A673 (cell line): ENCODE measurements around the gene HACD1. TPM values are rescaled to one million over a fixed set of nuclear protein-coding genes. Genes with fewer than 3 reads are reported as not detected.
"Not testable (repeated sequence)": the region's sequence is repeated elsewhere in the genome, so short reads cannot be mapped to it uniquely, and the experiment has no call there.

Experiments used
- BruUV-seq: library from RNA; stranded (reverse); fragments of 400-500 nt; replicated peaks from 2 replicates; lab custom pipeline; 2021; lab: Mats Ljungman, UMichigan
- CTCF ChIA-PET: fragments of 300-600 bp; sonication (Branson Sonifier 250); formaldehyde crosslinking; loops from one replicate; lab custom pipeline; 2022; ENCODE audit warnings: antibody characterized with exemption; lab: Charles Lee
- POLR2A ChIA-PET: fragments of 300-600 bp; sonication (Branson Sonifier 250); formaldehyde crosslinking; loops from one replicate; lab custom pipeline; 2022; ENCODE audit warnings: antibody characterized with exemption; ENCODE audit not compliant: low non-redundant PET; lab: Charles Lee
- DNase-seq: peaks from one replicate; pipeline ENCODE4 v3.0.0-alpha.2; 2015; ENCODE audit warnings: low spot score
- H3K27ac ChIP-seq: fragments of 200-600 bp; sonication (generic); 2 replicates; pipeline ENCODE4 v1.5.1; 2016; ENCODE audit warnings: mixed run types, low read depth, mild to moderate bottlenecking, mixed read lengths, antibody characterized with exemption, low read length; ENCODE audit not compliant: poor library complexity, severe bottlenecking
- H3K27me3 ChIP-seq: fragments of 200-600 bp; sonication (generic); replicated peaks from 2 replicates; pipeline ENCODE4 v1.6.1; 2017; ENCODE audit warnings: mixed run types, low read depth, mild to moderate bottlenecking, mixed read lengths, antibody characterized with exemption, low read length; ENCODE audit not compliant: insufficient read depth, poor library complexity
- H3K36me3 ChIP-seq: fragments of 200-600 bp; sonication (generic); 2 replicates; pipeline ENCODE4 v1.6.1; 2016; ENCODE audit warnings: mixed run types, mild to moderate bottlenecking, mixed read lengths, antibody characterized with exemption, low read length; ENCODE audit not compliant: insufficient read depth, poor library complexity, severe bottlenecking
- H3K4me1 ChIP-seq: fragments of 200-600 bp; sonication (generic); 2 replicates; pipeline ENCODE4 v1.6.1; 2017; ENCODE audit warnings: mixed run types, mild to moderate bottlenecking, mixed read lengths, antibody characterized with exemption, low read length; ENCODE audit not compliant: insufficient read depth, poor library complexity, severe bottlenecking
- H3K4me3 ChIP-seq: fragments of 200-600 bp; sonication (generic); 2 replicates; pipeline ENCODE4 v1.5.1; 2016; ENCODE audit warnings: low read depth, mixed run types, mild to moderate bottlenecking, mixed read lengths, low read length; ENCODE audit not compliant: poor library complexity, severe bottlenecking
- H3K9me3 ChIP-seq: fragments of 200-600 bp; sonication (generic); 2 replicates; pipeline ENCODE4 v1.6.1; 2016; ENCODE audit warnings: mixed run types, low read depth, mild to moderate bottlenecking, mixed read lengths, antibody characterized with exemption, low read length; ENCODE audit not compliant: poor library complexity, severe bottlenecking
- CTCF ChIP-seq: fragments of 300-800, 200-600 bp; sonication (generic); conservative IDR thresholded peaks from 2 replicates; pipeline ENCODE4 v1.5.1; 2017; ENCODE audit warnings: low read depth, mild to moderate bottlenecking, antibody characterized with exemption, low read length, moderate library complexity, mixed read lengths
- EZH2 ChIP-seq: fragments of 200-600 bp; sonication (generic); IDR thresholded peaks from 2 replicates; pipeline ENCODE4 v1.6.1; 2017; ENCODE audit warnings: borderline replicate concordance, low read depth, mild to moderate bottlenecking, mixed read lengths, antibody characterized with exemption, low read length; ENCODE audit not compliant: poor library complexity, severe bottlenecking
- intact Hi-C: fragments of 100-400 bp; cut with micrococcal nuclease; formaldehyde crosslinking; loops from one replicate; pipeline ENCODE4 v1.10.0; 2022; ENCODE audit not compliant: unreplicated experiment
- total RNA-seq: library from RNA; stranded (reverse); gene quantifications from 2 replicates; pipeline ENCODE4 v1.2.3, GENCODE V29; 2021

The HACD1 gene
- total RNA-seq, 1 experiment from 2014 or later: 14.1 TPM

- POLR2A ChIA-PET: no interaction called here
Observed at GRCh38 chr10:17640331-17640816, 23.2 kb upstream of the HACD1 start.

GRCh38 chr10:17637869-17638268, 20.7 kb upstream of the HACD1 start:
- TF ChIP-seq CTCF: no peak
- TF ChIP-seq EZH2: no peak
- no TSS peak for BruUV-seq
- H3K9me3 ChIP-seq: no peaks in the 10 kb centered on the region
- no peak overlapping the region for H3K27ac ChIP-seq
- H3K4me1 ChIP-seq: peaks cover 5% of the 10 kb centered on the region
- no peak overlapping the region for H3K4me3 ChIP-seq
- ChIA-PET CTCF (no interaction called here), POLR2A (no interaction called here)
- H3K27me3 ChIP-seq: no peaks in the 10 kb centered on the region
- intact Hi-C loops: no loop called here
- H3K36me3 ChIP-seq: no peaks in the 10 kb centered on the region
- DNase-seq: no peak

More at GRCh38 chr10:17640331-17640816, 23.2 kb upstream of the HACD1 start:
- H3K4me1 ChIP-seq: peaks cover 10% of the 10 kb centered on the region
- CTCF ChIA-PET: no interaction called here
- no peak overlapping the region for H3K4me3 ChIP-seq
- no peaks in the 10 kb centered on the region for H3K27me3 ChIP-seq
- H3K36me3 ChIP-seq: no peaks in the 10 kb centered on the region
- intact Hi-C loops: no loop called here
- TF ChIP-seq CTCF (no peak), EZH2 (no peak)
- no TSS peak for BruUV-seq
- no peak for DNase-seq
- H3K9me3 ChIP-seq: no peaks in the 10 kb centered on the region
- no peak overlapping the region for H3K27ac ChIP-seq

GRCh38 chr10:17633353-17633752, 16.2 kb upstream of the HACD1 start:
- POLR2A ChIA-PET: no interaction called here
- DNase-seq: no peak
- no TSS peak for BruUV-seq
- H3K27me3 ChIP-seq: no peaks in the 10 kb centered on the region
- no peaks in the 10 kb centered on the region for H3K36me3 ChIP-seq
- intact Hi-C loops: no loop called here
- H3K9me3 ChIP-seq: no peaks in the 10 kb centered on the region
- no peaks in the 10 kb centered on the region for H3K4me1 ChIP-seq
- no peak for TF ChIP-seq CTCF
- no peak for TF ChIP-seq EZH2
- H3K27ac ChIP-seq: no peak overlapping the region
- H3K4me3 ChIP-seq: no peak overlapping the region
- CTCF ChIA-PET: interaction anchor here (0.5 kb wide), 1 partner anchor 16 kb away, joined by 10 read pairs; no protein-coding TSS in a partner anchor

GRCh38 chr10:17632590-17632989, 15.4 kb upstream of the HACD1 start:
- BruUV-seq, H3K9me3 ChIP-seq, POLR2A ChIA-PET, DNase-seq, H3K4me3 ChIP-seq, intact Hi-C loops, H3K4me1 ChIP-seq, CTCF ChIA-PET, H3K27me3 ChIP-seq, H3K27ac ChIP-seq, H3K36me3 ChIP-seq: not testable (repeated sequence)
